HL-60 (cell line): Measurements from ENCODE around the gene ABHD16B.
A peak's percentile ranks its signal among the peaks of the same experiment; 100 is the strongest.
"Not testable (repeated sequence)": the region's sequence is repeated elsewhere in the genome, so short reads cannot be mapped to it uniquely, and the experiment has no call there.

Source experiments
- DNase-seq, 2 experiments: peaks; one replicate each; pipeline ENCODE4 v3.0.0-alpha.2; 2010 to 2020; ENCODE audit warnings: low read depth in 1 of 2, low spot score in 1 of 2
- H3K27ac ChIP-seq: fragments of 250-450 bp; sonication (Bioruptor Pico); replicated peaks from 2 replicates; pipeline ENCODE4 v1.5.1; 2020; ENCODE audit warnings: mild to moderate bottlenecking, moderate library complexity
- H3K27me3 ChIP-seq: fragments of 250-450 bp; sonication (Bioruptor Pico); 2 replicates; pipeline ENCODE4 v1.5.1; 2021; ENCODE audit warnings: mild to moderate bottlenecking, moderate library complexity; ENCODE audit not compliant: insufficient read depth, poor library complexity, severe bottlenecking
- H3K4me3 ChIP-seq: replicated peaks from 2 replicates; pipeline ENCODE4 v1.5.1; 2011; ENCODE audit warnings: mild to moderate bottlenecking, control low read depth, low read length; ENCODE audit not compliant: insufficient read depth
- CTCF ChIP-seq: IDR thresholded peaks from one replicate; pipeline ENCODE4 v1.5.1; 2011; ENCODE audit warnings: low read length, control low read depth, inconsistent platforms; ENCODE audit not compliant: insufficient read depth
- GABPA ChIP-seq: IDR thresholded peaks from 2 replicates; pipeline ENCODE4 v1.6.1; 2012; ENCODE audit warnings: low read depth
- POLR2AphosphoS5 ChIP-seq: IDR thresholded peaks from 2 replicates; pipeline ENCODE4 v1.6.1; 2012; ENCODE audit warnings: low read depth
- REST ChIP-seq: IDR thresholded peaks from 2 replicates; pipeline ENCODE4 v1.6.1; 2012; ENCODE audit warnings: low read depth; ENCODE audit not compliant: insufficient replicate concordance
- SPI1 ChIP-seq: IDR thresholded peaks from 2 replicates; pipeline ENCODE4 v1.6.1; 2012; ENCODE audit warnings: low read depth, mild to moderate bottlenecking, borderline replicate concordance

Gene ABHD16B

GRCh38 chr20:63864545-63864977, 3.3 kb downstream of the ABHD16B start:
- peak overlapping the region; percentile 88 for H3K27ac ChIP-seq
- no peaks in the 10 kb centered on the region for H3K27me3 ChIP-seq
- DNase-seq: no peak
- peak overlapping the region; percentile 59 for H3K4me3 ChIP-seq
- TF ChIP-seq REST (peak; percentile 37), CTCF (no peak), POLR2AphosphoS5 (no peak), GABPA (no peak)

GRCh38 chr20:63864978-63865640, 3.8 kb downstream of the ABHD16B start, which contains the start of gene TPD52L2:
TSS of gene TPD52L2 (plus strand) at chr20:63865270. CDS start at chr20:63865366, 96 bp downstream.
- TF ChIP-seq CTCF (no peak), GABPA (peak; percentile 92), POLR2AphosphoS5 (peak; percentile 73), SPI1 (peak; percentile 73; the same call in 1 of the 2 replicates), REST (no peak)

GRCh38 chr20:63867042-63867441, 5.7 kb downstream of the ABHD16B start:
- H3K27me3 ChIP-seq, H3K4me3 ChIP-seq, DNase-seq, H3K27ac ChIP-seq: not testable (repeated sequence)

More at GRCh38 chr20:63864978-63865640, 3.8 kb downstream of the ABHD16B start, which contains the start of gene TPD52L2:
- peak within 1 kb of the TSS; percentile 88 for H3K27ac ChIP-seq
- H3K27me3 ChIP-seq: no peaks in the 10 kb centered on the region
- peak within 1 kb of the TSS; percentile 86 for H3K4me3 ChIP-seq
- peak; percentile 100 for DNase-seq

GRCh38 chr20:63868264-63868663, 7.0 kb downstream of the ABHD16B start:
- DNase-seq: no peak
- no peak for TF ChIP-seq GABPA
- TF ChIP-seq CTCF: no peak
- TF ChIP-seq SPI1: no peak
- no peak for TF ChIP-seq REST
- no peak for TF ChIP-seq POLR2AphosphoS5

More at GRCh38 chr20:63868264-63868663, 7.0 kb downstream of the ABHD16B start:
- Histone ChIP-seq H3K27me3 (no peaks in the 10 kb centered on the region), H3K27ac (no peak overlapping the region), H3K4me3 (no peak overlapping the region)
